Measurements from ENCODE around the gene LRRC7. TPM values are rescaled to one million over a fixed set of nuclear protein-coding genes. Genes with fewer than 3 reads are reported as not detected.

Gene LRRC7
- total RNA-seq, 1 donor from 2014 or later: not detected

DNA sequence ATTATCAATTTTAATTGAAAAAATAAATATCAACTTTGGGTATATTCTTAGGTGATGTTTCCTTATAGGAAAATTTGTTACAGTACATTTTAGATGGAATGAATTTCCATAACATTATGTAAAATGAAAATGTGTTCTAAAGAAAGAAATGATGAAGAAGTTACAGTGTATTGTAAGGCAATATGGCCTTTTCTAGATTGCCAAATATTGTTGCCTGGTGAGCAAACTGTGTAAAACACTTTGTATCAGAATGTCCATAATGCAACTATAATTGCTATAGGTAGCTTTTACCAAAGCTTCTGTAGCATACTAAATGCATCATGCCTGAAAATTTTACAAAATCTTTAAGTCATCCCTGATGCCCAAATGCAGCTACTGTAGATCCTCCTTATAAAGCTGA lies 285.0 kb downstream of the LRRC7 start:
- Mint-ChIP-seq H3K36me3 (ENCODE audit: low read depth, unreplicated experiment) (no peaks in the 10 kb centered on the region), H3K9me3 (ENCODE audit: unreplicated experiment) (no peaks in the 10 kb centered on the region), H3K4me3 (ENCODE audit: unreplicated experiment) (no peak overlapping the region), H3K27me3 (ENCODE audit: unreplicated experiment) (peaks cover 3% of the 10 kb centered on the region), H3K4me1 (ENCODE audit: unreplicated experiment) (no peaks in the 10 kb centered on the region), H3K27ac (ENCODE audit: unreplicated experiment) (no peak overlapping the region)
- TF ChIP-seq, protein P1, sequence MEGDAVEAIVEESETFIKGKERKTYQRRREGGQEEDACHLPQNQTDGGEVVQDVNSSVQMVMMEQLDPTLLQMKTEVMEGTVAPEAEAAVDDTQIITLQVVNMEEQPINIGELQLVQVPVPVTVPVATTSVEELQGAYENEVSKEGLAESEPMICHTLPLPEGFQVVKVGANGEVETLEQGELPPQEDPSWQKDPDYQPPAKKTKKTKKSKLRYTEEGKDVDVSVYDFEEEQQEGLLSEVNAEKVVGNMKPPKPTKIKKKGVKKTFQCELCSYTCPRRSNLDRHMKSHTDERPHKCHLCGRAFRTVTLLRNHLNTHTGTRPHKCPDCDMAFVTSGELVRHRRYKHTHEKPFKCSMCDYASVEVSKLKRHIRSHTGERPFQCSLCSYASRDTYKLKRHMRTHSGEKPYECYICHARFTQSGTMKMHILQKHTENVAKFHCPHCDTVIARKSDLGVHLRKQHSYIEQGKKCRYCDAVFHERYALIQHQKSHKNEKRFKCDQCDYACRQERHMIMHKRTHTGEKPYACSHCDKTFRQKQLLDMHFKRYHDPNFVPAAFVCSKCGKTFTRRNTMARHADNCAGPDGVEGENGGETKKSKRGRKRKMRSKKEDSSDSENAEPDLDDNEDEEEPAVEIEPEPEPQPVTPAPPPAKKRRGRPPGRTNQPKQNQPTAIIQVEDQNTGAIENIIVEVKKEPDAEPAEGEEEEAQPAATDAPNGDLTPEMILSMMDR (IDR thresholded peaks at IDR 0.05; ENCODE audit: unreplicated experiment): no peak
- DNase-seq (ENCODE audit: low spot score): no peak

DNA sequence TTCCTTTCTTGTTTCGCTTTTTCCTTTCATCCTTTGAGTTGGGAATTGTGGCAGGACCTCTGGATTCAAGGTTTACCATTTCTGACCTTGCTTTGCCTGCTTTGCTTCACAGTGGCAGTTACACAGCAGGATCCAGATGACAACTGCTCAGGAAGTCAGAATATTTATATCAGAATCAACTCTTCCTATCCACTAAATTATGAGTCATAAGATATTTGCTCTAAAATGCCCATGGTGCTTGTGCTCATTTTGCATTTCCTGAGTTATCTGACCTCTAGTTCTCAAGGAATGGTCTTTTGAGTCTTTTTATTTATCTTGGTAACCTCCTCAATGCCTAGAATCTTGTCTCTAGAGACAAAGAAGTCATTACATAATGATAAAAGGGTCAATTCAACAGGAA lies 290.8 kb downstream of the LRRC7 start:
- H3K4me1 Mint-ChIP-seq (ENCODE audit: unreplicated experiment): no peaks in the 10 kb centered on the region
- H3K9me3 Mint-ChIP-seq (ENCODE audit: unreplicated experiment): no peaks in the 10 kb centered on the region
- no peak overlapping the region for H3K4me3 Mint-ChIP-seq (ENCODE audit: unreplicated experiment)
- peaks cover 3% of the 10 kb centered on the region for H3K27me3 Mint-ChIP-seq (ENCODE audit: unreplicated experiment)
- H3K36me3 Mint-ChIP-seq (ENCODE audit: low read depth, unreplicated experiment): no peaks in the 10 kb centered on the region
- no peak overlapping the region for H3K27ac Mint-ChIP-seq (ENCODE audit: unreplicated experiment)
- TF ChIP-seq, protein P1 (IDR thresholded peaks at IDR 0.05; ENCODE audit: unreplicated experiment): no peak
- no peak for DNase-seq (ENCODE audit: low spot score)

DNA sequence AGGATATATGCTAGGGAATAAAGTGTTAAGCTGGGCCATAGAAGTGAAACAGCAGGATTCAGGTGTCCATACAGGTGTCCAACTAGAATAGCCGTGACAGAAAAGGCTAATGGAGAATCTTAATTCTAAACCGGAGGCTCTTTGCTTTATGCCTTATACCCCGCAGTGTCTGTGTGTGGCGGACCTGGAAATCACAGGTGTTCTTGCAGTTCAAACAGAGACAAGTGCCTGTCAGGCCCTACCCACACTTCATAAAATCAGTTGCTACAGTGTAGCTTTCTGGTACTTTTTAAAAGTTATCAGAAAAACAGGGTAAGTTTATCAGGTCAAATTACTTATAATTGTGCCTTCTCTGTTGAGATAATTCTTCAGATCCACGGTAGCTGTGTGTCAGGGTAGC lies 293.9 kb downstream of the LRRC7 start:
- Mint-ChIP-seq H3K9me3 (ENCODE audit: unreplicated experiment) (no peaks in the 10 kb centered on the region), H3K4me1 (ENCODE audit: unreplicated experiment) (no peaks in the 10 kb centered on the region), H3K36me3 (ENCODE audit: low read depth, unreplicated experiment) (no peaks in the 10 kb centered on the region), H3K27me3 (ENCODE audit: unreplicated experiment) (no peaks in the 10 kb centered on the region), H3K4me3 (ENCODE audit: unreplicated experiment) (no peak overlapping the region), H3K27ac (ENCODE audit: unreplicated experiment) (no peak overlapping the region)
- no peak for DNase-seq (ENCODE audit: low spot score)
- TF ChIP-seq, protein P1 (IDR thresholded peaks at IDR 0.05; ENCODE audit: unreplicated experiment): no peak

DNA sequence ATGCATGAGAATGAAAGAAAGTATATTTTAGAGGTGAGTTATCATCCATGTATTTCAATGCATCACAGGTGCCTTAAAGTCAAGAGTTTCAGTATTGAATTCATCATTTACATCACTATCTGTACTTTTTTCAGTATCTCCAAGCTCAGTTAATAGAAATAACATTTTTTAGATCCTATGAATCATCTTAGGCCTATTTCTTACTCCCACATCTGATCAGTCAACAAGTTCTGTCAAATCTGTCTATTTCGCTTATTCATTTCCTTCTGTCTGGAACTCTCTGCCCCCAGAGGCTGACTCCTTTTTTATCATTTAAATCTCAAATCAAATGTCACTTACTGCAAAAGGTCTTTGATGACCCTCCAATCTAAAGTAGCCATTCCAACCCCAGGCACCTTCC lies 295.2 kb downstream of the LRRC7 start:
- Mint-ChIP-seq H3K9me3 (ENCODE audit: unreplicated experiment) (no peaks in the 10 kb centered on the region), H3K27ac (ENCODE audit: unreplicated experiment) (no peak overlapping the region), H3K36me3 (ENCODE audit: low read depth, unreplicated experiment) (no peaks in the 10 kb centered on the region), H3K4me3 (ENCODE audit: unreplicated experiment) (no peak overlapping the region), H3K27me3 (ENCODE audit: unreplicated experiment) (no peaks in the 10 kb centered on the region), H3K4me1 (ENCODE audit: unreplicated experiment) (no peaks in the 10 kb centered on the region)
- TF ChIP-seq, protein P1 (IDR thresholded peaks at IDR 0.05; ENCODE audit: unreplicated experiment): no peak
- no peak for DNase-seq (ENCODE audit: low spot score)

DNA sequence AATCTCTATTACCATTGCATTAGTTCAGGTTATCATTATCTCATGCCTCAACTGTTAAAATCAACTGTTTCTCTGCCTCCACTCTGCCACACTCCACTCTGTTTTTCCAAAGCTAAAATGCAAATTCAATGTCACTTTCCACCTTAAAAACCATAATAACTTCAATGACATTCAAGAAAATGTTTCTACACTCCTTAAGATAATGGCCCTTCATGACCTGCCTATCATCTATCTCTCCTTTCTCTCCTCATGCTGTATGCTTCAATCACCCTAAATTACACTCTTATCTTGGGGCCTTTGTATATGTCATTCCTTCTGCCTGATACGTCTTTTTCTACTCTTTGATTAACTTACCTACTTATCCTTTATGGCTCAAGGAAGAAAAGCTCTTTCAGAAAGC lies 296.0 kb downstream of the LRRC7 start:
- no peak overlapping the region for H3K27ac Mint-ChIP-seq (ENCODE audit: unreplicated experiment)
- no peaks in the 10 kb centered on the region for H3K9me3 Mint-ChIP-seq (ENCODE audit: unreplicated experiment)
- H3K36me3 Mint-ChIP-seq (ENCODE audit: low read depth, unreplicated experiment): no peaks in the 10 kb centered on the region
- no peaks in the 10 kb centered on the region for H3K27me3 Mint-ChIP-seq (ENCODE audit: unreplicated experiment)
- H3K4me3 Mint-ChIP-seq (ENCODE audit: unreplicated experiment): no peak overlapping the region
- H3K4me1 Mint-ChIP-seq (ENCODE audit: unreplicated experiment): no peaks in the 10 kb centered on the region
- no peak for DNase-seq (ENCODE audit: low spot score)
- TF ChIP-seq, protein P1 (IDR thresholded peaks at IDR 0.05; ENCODE audit: unreplicated experiment): no peak

All from endothelial cell (in vitro differentiated cells).